GM12878 (cell line): ENCODE results near the gene GIPC1. TPM values are rescaled to one million over a fixed set of nuclear protein-coding genes. Genes with fewer than 3 reads are reported as not detected.

Experiments used
- CHD1 ChIP-seq: IDR thresholded peaks from 2 replicates; pipeline ENCODE4 v1.6.1; 2012; ENCODE audit warnings: low read depth, low read length, improper control_type of control experiment
- EED ChIP-seq: sonication (generic); IDR thresholded peaks from 2 replicates; pipeline ENCODE4 v1.6.1; 2016; ENCODE audit warnings: antibody characterized with exemption, low read depth
- ETV6 ChIP-seq, 2 experiments: fragments of 450-650 bp in 1 of 2; IDR thresholded peaks in 1 of 2; conservative IDR thresholded peaks in 1 of 2; 2 replicates each; pipeline ENCODE4 v1.6.1; 2014; ENCODE audit warnings: antibody characterized with exemption in 1 of 2, borderline replicate concordance in 1 of 2, low read depth in 1 of 2, mild to moderate bottlenecking in 1 of 2, moderate library complexity in 1 of 2
- FOXM1 ChIP-seq: IDR thresholded peaks from 2 replicates; pipeline ENCODE4 v1.6.1; 2012; ENCODE audit warnings: low read depth, mild to moderate bottlenecking, inconsistent platforms, low read length, moderate library complexity
- HDGF ChIP-seq: fragments of 450-650 bp; IDR thresholded peaks from 2 replicates; pipeline ENCODE4 v1.6.1; 2016; ENCODE audit warnings: antibody characterized with exemption
- IRF4 ChIP-seq: IDR thresholded peaks from 2 replicates; pipeline ENCODE4 v1.6.1; 2011; ENCODE audit warnings: low read depth, low read length
- PML ChIP-seq: IDR thresholded peaks from 2 replicates; pipeline ENCODE4 v1.6.1; 2012; ENCODE audit warnings: low read length, inconsistent platforms
- ZNF384 ChIP-seq: IDR thresholded peaks from 2 replicates; pipeline ENCODE4 v1.6.1; 2012; ENCODE audit warnings: low read depth, mild to moderate bottlenecking, low read length, improper control_type of control experiment, borderline replicate concordance
- polyA plus RNA-seq, 11 experiments: library from polyadenylated mRNA; depleted of rRNA in 4 of 11; unstranded in 6 of 11; stranded (reverse) in 5 of 11; fragments of >200 nt; fragmentation: Nextera tagmentation in 4 of 11; fragmentation: Illumina TruSeq in 1 of 11; extraction: Ambion mirVana in 4 of 11; extraction: Trizol in 1 of 11; gene quantifications; 1 replicate in 1 of 11; 2 replicates in 10 of 11; pipeline versions ENCODE4 v1.2.1 to v1.2.3, GENCODE V29; 2011 to 2016; ENCODE audit warnings: inconsistent platforms in 2 of 11, missing spikeins in 2 of 11, low read depth in 1 of 11
- total RNA-seq, 4 experiments: library from RNA; depleted of rRNA in 3 of 4; stranded (reverse); fragments of >200 nt in 3 of 4; fragmentation: Illumina TruSeq in 1 of 4; extraction: Trizol in 1 of 4; gene quantifications; 2 replicates each; pipeline versions ENCODE4 v1.2.1 to v1.2.3, GENCODE V29; 2013 to 2021
- TF ChIP-seq, protein P1 (sequence below): IDR thresholded peaks from 2 replicates; pipeline ENCODE4 v1.6.1; 2011; ENCODE audit warnings: borderline replicate concordance, low read depth, mild to moderate bottlenecking, moderate library complexity, low read length; ENCODE audit not compliant: insufficient read depth, poor library complexity, severe bottlenecking
- TF ChIP-seq, protein P2 (sequence below): IDR thresholded peaks from 2 replicates; pipeline ENCODE4 v1.6.1; 2012; ENCODE audit warnings: low read length, inconsistent platforms
- TF ChIP-seq, protein P3 (sequence below): IDR thresholded peaks from 2 replicates; pipeline ENCODE4 v1.6.1; 2011; ENCODE audit warnings: low read depth, low read length, improper control_type of control experiment, borderline replicate concordance
- TF ChIP-seq, protein P4 (sequence below): IDR thresholded peaks from 2 replicates; pipeline ENCODE4 v1.6.1; 2012; ENCODE audit warnings: low read depth, low read length, improper control_type of control experiment
- TF ChIP-seq, protein P5 (sequence below): IDR thresholded peaks from 2 replicates; pipeline ENCODE4 v1.6.1; 2012; ENCODE audit warnings: low read depth, low read length, improper control_type of control experiment
- TF ChIP-seq, protein P6 (sequence below): fragments of 450-650 bp; IDR thresholded peaks from 2 replicates; pipeline ENCODE4 v1.6.1; 2014; ENCODE audit warnings: mild to moderate bottlenecking
- TF ChIP-seq, protein P7 (sequence below): fragments of 450-650 bp; formaldehyde crosslinking; IDR thresholded peaks from 2 replicates; pipeline ENCODE4 v1.4.0; 2022; ENCODE audit warnings: mild to moderate bottlenecking, moderate library complexity
- TF ChIP-seq, protein P8 (sequence below): fragments of 450-650 bp; IDR thresholded peaks from 2 replicates; pipeline ENCODE4 v1.6.1; 2016; ENCODE audit warnings: mild to moderate bottlenecking

GIPC1 gene
- total and polyA plus RNA-seq, 10 of the 15 experiments (the other 5 are each of a cell fraction or from before 2014, with no cell fraction given), result 0.47 to 24.1 (median 13.6) TPM

DNA sequence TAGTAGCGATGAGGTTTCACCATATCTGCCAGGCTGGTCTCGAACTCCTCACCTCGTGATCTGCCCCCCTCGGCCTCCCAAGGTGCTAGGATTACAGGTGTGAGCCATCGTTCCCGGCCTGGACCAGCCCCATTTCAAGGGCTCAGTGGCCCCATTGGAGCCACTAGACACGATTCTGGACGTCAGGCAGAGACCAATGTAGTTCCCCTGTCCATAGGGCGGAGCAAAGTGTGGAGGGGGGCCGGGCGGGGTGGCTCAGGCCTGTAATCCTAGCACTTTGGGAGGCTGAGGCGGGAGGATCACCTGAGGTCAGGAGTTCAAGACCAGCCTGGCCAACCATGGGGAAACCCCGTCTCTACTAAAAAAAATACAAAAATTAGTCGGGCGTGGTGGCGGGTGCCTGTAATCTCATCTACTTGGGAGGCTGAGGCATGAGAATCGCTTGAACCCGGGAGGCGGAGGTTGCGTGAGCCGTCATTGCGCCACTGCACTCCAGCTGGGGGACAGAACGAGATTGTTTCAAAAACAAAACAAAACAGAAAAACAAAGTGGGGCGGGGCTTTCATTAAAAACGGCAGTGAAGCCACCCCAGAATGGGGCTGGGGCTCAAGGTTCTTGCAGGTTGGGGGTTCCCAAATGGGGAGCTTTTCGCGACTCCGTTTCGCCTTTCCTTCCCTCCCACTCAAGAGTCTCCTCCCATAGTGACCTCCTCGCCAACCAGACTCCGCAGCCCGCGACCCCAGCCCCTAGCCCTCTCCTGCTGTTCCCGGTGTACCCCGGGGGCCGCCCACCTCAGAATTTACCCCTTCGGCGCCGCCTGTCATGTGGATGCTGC is 32.7 kb upstream of the GIPC1 start (continued):
- TF ChIP-seq, protein P1, sequence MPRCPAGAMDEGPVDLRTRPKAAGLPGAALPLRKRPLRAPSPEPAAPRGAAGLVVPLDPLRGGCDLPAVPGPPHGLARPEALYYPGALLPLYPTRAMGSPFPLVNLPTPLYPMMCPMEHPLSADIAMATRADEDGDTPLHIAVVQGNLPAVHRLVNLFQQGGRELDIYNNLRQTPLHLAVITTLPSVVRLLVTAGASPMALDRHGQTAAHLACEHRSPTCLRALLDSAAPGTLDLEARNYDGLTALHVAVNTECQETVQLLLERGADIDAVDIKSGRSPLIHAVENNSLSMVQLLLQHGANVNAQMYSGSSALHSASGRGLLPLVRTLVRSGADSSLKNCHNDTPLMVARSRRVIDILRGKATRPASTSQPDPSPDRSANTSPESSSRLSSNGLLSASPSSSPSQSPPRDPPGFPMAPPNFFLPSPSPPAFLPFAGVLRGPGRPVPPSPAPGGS, result no peak
- TF ChIP-seq, protein P2, sequence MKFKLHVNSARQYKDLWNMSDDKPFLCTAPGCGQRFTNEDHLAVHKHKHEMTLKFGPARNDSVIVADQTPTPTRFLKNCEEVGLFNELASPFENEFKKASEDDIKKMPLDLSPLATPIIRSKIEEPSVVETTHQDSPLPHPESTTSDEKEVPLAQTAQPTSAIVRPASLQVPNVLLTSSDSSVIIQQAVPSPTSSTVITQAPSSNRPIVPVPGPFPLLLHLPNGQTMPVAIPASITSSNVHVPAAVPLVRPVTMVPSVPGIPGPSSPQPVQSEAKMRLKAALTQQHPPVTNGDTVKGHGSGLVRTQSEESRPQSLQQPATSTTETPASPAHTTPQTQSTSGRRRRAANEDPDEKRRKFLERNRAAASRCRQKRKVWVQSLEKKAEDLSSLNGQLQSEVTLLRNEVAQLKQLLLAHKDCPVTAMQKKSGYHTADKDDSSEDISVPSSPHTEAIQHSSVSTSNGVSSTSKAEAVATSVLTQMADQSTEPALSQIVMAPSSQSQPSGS, result no peak
- TF ChIP-seq EED, result no peak
- TF ChIP-seq ZNF384, result no peak
- no peak for TF ChIP-seq FOXM1
- TF ChIP-seq, protein P3, sequence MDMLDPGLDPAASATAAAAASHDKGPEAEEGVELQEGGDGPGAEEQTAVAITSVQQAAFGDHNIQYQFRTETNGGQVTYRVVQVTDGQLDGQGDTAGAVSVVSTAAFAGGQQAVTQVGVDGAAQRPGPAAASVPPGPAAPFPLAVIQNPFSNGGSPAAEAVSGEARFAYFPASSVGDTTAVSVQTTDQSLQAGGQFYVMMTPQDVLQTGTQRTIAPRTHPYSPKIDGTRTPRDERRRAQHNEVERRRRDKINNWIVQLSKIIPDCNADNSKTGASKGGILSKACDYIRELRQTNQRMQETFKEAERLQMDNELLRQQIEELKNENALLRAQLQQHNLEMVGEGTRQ, result no peak
- TF ChIP-seq, protein P4, sequence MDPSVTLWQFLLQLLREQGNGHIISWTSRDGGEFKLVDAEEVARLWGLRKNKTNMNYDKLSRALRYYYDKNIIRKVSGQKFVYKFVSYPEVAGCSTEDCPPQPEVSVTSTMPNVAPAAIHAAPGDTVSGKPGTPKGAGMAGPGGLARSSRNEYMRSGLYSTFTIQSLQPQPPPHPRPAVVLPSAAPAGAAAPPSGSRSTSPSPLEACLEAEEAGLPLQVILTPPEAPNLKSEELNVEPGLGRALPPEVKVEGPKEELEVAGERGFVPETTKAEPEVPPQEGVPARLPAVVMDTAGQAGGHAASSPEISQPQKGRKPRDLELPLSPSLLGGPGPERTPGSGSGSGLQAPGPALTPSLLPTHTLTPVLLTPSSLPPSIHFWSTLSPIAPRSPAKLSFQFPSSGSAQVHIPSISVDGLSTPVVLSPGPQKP, result no peak
- no peak for TF ChIP-seq ETV6 (conservative IDR thresholded peaks at IDR 0.05 in 1 of 2, IDR thresholded peaks at IDR 0.05 in 1 of 2; ENCODE audit: borderline replicate concordance in 1 of 2, low read depth in 1 of 2)
- TF ChIP-seq, protein P5, sequence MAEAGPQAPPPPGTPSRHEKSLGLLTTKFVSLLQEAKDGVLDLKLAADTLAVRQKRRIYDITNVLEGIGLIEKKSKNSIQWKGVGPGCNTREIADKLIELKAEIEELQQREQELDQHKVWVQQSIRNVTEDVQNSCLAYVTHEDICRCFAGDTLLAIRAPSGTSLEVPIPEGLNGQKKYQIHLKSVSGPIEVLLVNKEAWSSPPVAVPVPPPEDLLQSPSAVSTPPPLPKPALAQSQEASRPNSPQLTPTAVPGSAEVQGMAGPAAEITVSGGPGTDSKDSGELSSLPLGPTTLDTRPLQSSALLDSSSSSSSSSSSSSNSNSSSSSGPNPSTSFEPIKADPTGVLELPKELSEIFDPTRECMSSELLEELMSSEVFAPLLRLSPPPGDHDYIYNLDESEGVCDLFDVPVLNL, result no peak
- TF ChIP-seq HDGF, result no peak
- TF ChIP-seq, protein P6, sequence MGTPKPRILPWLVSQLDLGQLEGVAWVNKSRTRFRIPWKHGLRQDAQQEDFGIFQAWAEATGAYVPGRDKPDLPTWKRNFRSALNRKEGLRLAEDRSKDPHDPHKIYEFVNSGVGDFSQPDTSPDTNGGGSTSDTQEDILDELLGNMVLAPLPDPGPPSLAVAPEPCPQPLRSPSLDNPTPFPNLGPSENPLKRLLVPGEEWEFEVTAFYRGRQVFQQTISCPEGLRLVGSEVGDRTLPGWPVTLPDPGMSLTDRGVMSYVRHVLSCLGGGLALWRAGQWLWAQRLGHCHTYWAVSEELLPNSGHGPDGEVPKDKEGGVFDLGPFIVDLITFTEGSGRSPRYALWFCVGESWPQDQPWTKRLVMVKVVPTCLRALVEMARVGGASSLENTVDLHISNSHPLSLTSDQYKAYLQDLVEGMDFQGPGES, result no peak
- TF ChIP-seq PML, result peak; percentile 1; the same call in 1 of the 2 replicates
- no peak for TF ChIP-seq IRF4
- TF ChIP-seq CHD1, result no peak
- TF ChIP-seq, protein P7, sequence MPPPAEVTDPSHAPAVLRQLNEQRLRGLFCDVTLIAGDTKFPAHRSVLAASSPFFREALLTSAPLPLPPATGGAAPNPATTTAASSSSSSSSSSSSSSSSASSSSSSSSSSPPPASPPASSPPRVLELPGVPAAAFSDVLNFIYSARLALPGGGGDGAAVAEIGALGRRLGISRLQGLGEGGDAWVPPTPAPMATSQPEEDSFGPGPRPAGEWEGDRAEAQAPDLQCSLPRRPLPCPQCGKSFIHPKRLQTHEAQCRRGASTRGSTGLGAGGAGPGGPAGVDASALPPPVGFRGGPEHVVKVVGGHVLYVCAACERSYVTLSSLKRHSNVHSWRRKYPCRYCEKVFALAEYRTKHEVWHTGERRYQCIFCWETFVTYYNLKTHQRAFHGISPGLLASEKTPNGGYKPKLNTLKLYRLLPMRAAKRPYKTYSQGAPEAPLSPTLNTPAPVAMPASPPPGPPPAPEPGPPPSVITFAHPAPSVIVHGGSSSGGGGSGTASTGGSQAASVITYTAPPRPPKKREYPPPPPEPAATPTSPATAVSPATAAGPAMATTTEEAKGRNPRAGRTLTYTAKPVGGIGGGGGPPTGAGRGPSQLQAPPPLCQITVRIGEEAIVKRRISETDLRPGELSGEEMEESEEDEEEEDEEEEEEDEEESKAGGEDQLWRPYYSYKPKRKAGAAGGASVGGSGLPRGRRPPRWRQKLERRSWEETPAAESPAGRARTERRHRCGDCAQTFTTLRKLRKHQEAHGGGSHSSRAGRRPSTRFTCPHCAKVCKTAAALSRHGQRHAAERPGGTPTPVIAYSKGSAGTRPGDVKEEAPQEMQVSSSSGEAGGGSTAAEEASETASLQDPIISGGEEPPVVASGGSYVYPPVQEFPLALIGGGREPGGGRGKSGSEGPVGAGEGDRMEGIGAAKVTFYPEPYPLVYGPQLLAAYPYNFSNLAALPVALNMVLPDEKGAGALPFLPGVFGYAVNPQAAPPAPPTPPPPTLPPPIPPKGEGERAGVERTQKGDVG, result no peak
- TF ChIP-seq, protein P8, sequence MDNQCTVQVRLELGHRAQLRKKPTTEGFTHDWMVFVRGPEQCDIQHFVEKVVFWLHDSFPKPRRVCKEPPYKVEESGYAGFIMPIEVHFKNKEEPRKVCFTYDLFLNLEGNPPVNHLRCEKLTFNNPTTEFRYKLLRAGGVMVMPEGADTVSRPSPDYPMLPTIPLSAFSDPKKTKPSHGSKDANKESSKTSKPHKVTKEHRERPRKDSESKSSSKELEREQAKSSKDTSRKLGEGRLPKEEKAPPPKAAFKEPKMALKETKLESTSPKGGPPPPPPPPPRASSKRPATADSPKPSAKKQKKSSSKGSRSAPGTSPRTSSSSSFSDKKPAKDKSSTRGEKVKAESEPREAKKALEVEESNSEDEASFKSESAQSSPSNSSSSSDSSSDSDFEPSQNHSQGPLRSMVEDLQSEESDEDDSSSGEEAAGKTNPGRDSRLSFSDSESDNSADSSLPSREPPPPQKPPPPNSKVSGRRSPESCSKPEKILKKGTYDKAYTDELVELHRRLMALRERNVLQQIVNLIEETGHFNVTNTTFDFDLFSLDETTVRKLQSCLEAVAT, result peak; percentile 75
